HL-60 (cell line): ENCODE measurements around the gene NOA1.

Experiments used
- GABPA ChIP-seq: IDR thresholded peaks from 2 replicates; pipeline ENCODE4 v1.6.1; 2012; ENCODE audit warnings: low read depth
- SPI1 ChIP-seq: IDR thresholded peaks from 2 replicates; pipeline ENCODE4 v1.6.1; 2012; ENCODE audit warnings: low read depth, mild to moderate bottlenecking, borderline replicate concordance
- TF ChIP-seq, protein P1 (sequence below): IDR thresholded peaks from one replicate; pipeline ENCODE4 v1.5.1; 2011; ENCODE audit warnings: low read length, control low read depth, inconsistent platforms; ENCODE audit not compliant: insufficient read depth
- TF ChIP-seq, protein P2 (sequence below): IDR thresholded peaks from 2 replicates; pipeline ENCODE4 v1.6.1; 2012; ENCODE audit warnings: low read depth; ENCODE audit not compliant: insufficient replicate concordance

GRCh38 chr4:57018980-57019379 is 41.6 kb upstream of the NOA1 start:
- no peak for TF ChIP-seq GABPA
- TF ChIP-seq, protein P1, sequence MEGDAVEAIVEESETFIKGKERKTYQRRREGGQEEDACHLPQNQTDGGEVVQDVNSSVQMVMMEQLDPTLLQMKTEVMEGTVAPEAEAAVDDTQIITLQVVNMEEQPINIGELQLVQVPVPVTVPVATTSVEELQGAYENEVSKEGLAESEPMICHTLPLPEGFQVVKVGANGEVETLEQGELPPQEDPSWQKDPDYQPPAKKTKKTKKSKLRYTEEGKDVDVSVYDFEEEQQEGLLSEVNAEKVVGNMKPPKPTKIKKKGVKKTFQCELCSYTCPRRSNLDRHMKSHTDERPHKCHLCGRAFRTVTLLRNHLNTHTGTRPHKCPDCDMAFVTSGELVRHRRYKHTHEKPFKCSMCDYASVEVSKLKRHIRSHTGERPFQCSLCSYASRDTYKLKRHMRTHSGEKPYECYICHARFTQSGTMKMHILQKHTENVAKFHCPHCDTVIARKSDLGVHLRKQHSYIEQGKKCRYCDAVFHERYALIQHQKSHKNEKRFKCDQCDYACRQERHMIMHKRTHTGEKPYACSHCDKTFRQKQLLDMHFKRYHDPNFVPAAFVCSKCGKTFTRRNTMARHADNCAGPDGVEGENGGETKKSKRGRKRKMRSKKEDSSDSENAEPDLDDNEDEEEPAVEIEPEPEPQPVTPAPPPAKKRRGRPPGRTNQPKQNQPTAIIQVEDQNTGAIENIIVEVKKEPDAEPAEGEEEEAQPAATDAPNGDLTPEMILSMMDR, result no peak
- no peak for TF ChIP-seq SPI1
- TF ChIP-seq, protein P2, sequence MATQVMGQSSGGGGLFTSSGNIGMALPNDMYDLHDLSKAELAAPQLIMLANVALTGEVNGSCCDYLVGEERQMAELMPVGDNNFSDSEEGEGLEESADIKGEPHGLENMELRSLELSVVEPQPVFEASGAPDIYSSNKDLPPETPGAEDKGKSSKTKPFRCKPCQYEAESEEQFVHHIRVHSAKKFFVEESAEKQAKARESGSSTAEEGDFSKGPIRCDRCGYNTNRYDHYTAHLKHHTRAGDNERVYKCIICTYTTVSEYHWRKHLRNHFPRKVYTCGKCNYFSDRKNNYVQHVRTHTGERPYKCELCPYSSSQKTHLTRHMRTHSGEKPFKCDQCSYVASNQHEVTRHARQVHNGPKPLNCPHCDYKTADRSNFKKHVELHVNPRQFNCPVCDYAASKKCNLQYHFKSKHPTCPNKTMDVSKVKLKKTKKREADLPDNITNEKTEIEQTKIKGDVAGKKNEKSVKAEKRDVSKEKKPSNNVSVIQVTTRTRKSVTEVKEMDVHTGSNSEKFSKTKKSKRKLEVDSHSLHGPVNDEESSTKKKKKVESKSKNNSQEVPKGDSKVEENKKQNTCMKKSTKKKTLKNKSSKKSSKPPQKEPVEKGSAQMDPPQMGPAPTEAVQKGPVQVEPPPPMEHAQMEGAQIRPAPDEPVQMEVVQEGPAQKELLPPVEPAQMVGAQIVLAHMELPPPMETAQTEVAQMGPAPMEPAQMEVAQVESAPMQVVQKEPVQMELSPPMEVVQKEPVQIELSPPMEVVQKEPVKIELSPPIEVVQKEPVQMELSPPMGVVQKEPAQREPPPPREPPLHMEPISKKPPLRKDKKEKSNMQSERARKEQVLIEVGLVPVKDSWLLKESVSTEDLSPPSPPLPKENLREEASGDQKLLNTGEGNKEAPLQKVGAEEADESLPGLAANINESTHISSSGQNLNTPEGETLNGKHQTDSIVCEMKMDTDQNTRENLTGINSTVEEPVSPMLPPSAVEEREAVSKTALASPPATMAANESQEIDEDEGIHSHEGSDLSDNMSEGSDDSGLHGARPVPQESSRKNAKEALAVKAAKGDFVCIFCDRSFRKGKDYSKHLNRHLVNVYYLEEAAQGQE, result no peak
